Transverse colon (tissue), 4 donors: ENCODE data around the gene IFNGR1.

Source experiments
- EP300 ChIP-seq: sonication (generic); formaldehyde crosslinking; IDR thresholded peaks from one replicate; pipeline ENCODE4 v1.6.1; 2017; ENCODE audit warnings: antibody characterized with exemption, low read depth
- POLR2A ChIP-seq: fragments of 450-650 bp; IDR thresholded peaks from one replicate; pipeline ENCODE4 v1.6.1; 2016; ENCODE audit warnings: antibody characterized with exemption, mild to moderate bottlenecking, moderate library complexity
- POLR2AphosphoS5 ChIP-seq, 3 donors: sonication (generic); formaldehyde crosslinking; IDR thresholded peaks; one replicate each; pipeline ENCODE4 v1.6.1; 2016; ENCODE audit warnings: antibody characterized with exemption in 3 of 3
- TF ChIP-seq, protein P1 (sequence below), 5 experiments: fragments of 200-600 bp in 3 of 5; fragments of 450-650 bp in 2 of 5; sonication (generic) in 3 of 5; IDR thresholded peaks; 1 replicate in 2 of 5; 2 replicates in 3 of 5; pipeline ENCODE4 v1.5.1; 2016 to 2017; ENCODE audit warnings: antibody characterized with exemption in 5 of 5, inconsistent platforms in 3 of 5, mild to moderate bottlenecking in 2 of 5, moderate library complexity in 1 of 5

DNA sequence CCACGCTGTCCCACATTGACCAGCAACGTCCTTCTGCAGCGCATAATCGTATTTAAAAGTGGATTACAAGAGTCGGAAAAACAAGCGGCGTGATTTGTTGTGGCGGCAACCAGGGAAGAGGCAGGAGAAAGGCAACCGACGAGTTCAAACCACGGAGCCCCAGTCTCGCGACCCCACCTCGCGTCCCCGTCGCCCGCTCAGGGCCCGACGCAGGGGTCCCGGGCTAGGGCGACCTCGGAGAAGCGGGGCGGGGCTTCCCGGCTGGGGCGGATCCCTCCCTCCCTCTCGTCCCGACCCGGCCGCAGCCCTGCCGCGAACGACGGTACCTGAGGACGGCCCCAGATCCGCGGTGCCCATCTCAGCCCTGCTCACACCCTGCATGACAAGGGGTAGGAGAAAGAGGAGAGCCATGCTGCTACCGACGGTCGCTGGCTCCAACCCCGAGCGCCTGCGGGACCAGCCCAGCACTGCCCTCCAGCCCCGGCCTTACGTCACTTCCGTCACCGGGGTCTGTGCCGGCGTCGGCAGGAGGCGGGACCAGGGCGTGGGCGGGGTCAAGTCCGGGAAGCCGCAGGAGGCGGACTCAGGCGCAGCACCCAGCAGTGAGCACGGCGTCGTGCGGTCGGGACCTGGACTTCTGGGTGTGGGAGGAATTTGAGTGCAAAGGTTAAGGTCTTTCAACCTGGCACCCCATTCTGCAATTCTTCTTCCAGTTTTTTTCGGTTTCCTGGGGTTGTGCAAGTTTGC, at the start of gene IFNGR1:
- TF ChIP-seq, protein P1, sequence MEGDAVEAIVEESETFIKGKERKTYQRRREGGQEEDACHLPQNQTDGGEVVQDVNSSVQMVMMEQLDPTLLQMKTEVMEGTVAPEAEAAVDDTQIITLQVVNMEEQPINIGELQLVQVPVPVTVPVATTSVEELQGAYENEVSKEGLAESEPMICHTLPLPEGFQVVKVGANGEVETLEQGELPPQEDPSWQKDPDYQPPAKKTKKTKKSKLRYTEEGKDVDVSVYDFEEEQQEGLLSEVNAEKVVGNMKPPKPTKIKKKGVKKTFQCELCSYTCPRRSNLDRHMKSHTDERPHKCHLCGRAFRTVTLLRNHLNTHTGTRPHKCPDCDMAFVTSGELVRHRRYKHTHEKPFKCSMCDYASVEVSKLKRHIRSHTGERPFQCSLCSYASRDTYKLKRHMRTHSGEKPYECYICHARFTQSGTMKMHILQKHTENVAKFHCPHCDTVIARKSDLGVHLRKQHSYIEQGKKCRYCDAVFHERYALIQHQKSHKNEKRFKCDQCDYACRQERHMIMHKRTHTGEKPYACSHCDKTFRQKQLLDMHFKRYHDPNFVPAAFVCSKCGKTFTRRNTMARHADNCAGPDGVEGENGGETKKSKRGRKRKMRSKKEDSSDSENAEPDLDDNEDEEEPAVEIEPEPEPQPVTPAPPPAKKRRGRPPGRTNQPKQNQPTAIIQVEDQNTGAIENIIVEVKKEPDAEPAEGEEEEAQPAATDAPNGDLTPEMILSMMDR (IDR thresholded peaks at IDR 0.05) = no peak
- no peak for TF ChIP-seq EP300
- TF ChIP-seq POLR2A = peak; percentile 98
- TF ChIP-seq POLR2AphosphoS5 (IDR thresholded peaks at IDR 0.05) = peak; percentile 99
